ENCODE data around the gene ALG14.

ALG14 gene

DNA sequence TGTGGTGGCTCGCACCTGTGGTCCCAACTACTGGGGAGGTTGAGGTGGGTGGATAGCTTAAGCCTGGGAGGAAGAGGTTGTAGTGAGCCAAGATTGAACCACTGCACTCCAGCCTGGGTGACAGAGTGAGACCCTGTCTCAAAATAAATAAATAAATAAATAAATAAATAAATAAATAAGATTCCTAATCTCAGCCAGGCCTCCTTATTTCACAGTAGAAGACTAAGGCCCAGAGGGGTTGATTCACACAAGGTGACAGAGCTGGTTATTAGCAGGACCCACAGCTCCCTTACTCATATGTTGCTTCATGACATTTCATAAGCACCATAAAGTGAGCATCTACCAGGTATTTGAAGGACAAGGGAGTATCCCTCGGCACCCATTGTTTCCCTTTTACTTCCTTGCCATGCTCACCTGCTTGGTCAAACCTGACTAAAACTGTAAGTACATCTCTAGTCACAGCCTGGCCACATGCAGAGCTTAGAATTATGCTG, 32.7 kb downstream of the ALG14 start (continued):
- TF ChIP-seq ZBTB11 (tag by site-specific recombination; conservative IDR thresholded peaks at IDR 0.05; ENCODE audit: low read depth) (peak; percentile 52), SALL2 (tag by site-specific recombination; IDR thresholded peaks at IDR 0.05; ENCODE audit: borderline replicate concordance) (no peak), ZNF311 (tag by site-specific recombination; IDR thresholded peaks at IDR 0.05; ENCODE audit: borderline replicate concordance) (no peak), GLIS2 (tag by site-specific recombination; IDR thresholded peaks at IDR 0.05) (no peak), ZSCAN23 (tag by site-specific recombination; IDR thresholded peaks at IDR 0.05) (no peak), ZNF157 (tag by site-specific recombination; IDR thresholded peaks at IDR 0.05) (no peak), ZNF654 (tag by site-specific recombination; IDR thresholded peaks at IDR 0.05; ENCODE audit: low read depth) (peak; percentile 25; the same call in 1 of the 2 replicates), ZNF426 (tag by site-specific recombination; IDR thresholded peaks at IDR 0.05) (peak; percentile 50), ZNF624 (tag by site-specific recombination; IDR thresholded peaks at IDR 0.05) (no peak), ZBTB10 (tag by site-specific recombination; IDR thresholded peaks at IDR 0.05) (no peak), ZNF394 (tag by site-specific recombination; IDR thresholded peaks at IDR 0.05; ENCODE audit: borderline replicate concordance) (peak; percentile 87; the same call in 1 of the 2 replicates), SETDB1 (IDR thresholded peaks at IDR 0.05; ENCODE audit: insufficient read length, low read length) (no peak), PBX3 (CRISPR knock-in tag; IDR thresholded peaks at IDR 0.05) (no peak), YY1 (tag by site-specific recombination; IDR thresholded peaks at IDR 0.05) (no peak), ZSCAN16 (tag by site-specific recombination; IDR thresholded peaks at IDR 0.05) (no peak), ZNF555 (tag by site-specific recombination; conservative IDR thresholded peaks at IDR 0.05) (peak; percentile 43), ZNF501 (tag by site-specific recombination; IDR thresholded peaks at IDR 0.05) (no peak), HOXA7 (CRISPR knock-in tag; IDR thresholded peaks at IDR 0.05; ENCODE audit: borderline replicate concordance) (no peak)
- TF ChIP-seq, protein P1, sequence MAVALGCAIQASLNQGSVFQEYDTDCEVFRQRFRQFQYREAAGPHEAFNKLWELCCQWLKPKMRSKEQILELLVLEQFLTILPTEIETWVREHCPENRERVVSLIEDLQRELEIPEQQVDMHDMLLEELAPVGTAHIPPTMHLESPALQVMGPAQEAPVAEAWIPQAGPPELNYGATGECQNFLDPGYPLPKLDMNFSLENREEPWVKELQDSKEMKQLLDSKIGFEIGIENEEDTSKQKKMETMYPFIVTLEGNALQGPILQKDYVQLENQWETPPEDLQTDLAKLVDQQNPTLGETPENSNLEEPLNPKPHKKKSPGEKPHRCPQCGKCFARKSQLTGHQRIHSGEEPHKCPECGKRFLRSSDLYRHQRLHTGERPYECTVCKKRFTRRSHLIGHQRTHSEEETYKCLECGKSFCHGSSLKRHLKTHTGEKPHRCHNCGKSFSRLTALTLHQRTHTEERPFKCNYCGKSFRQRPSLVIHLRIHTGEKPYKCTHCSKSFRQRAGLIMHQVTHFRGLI (tag by site-specific recombination; IDR thresholded peaks at IDR 0.05): no peak
- TF ChIP-seq, protein P2, sequence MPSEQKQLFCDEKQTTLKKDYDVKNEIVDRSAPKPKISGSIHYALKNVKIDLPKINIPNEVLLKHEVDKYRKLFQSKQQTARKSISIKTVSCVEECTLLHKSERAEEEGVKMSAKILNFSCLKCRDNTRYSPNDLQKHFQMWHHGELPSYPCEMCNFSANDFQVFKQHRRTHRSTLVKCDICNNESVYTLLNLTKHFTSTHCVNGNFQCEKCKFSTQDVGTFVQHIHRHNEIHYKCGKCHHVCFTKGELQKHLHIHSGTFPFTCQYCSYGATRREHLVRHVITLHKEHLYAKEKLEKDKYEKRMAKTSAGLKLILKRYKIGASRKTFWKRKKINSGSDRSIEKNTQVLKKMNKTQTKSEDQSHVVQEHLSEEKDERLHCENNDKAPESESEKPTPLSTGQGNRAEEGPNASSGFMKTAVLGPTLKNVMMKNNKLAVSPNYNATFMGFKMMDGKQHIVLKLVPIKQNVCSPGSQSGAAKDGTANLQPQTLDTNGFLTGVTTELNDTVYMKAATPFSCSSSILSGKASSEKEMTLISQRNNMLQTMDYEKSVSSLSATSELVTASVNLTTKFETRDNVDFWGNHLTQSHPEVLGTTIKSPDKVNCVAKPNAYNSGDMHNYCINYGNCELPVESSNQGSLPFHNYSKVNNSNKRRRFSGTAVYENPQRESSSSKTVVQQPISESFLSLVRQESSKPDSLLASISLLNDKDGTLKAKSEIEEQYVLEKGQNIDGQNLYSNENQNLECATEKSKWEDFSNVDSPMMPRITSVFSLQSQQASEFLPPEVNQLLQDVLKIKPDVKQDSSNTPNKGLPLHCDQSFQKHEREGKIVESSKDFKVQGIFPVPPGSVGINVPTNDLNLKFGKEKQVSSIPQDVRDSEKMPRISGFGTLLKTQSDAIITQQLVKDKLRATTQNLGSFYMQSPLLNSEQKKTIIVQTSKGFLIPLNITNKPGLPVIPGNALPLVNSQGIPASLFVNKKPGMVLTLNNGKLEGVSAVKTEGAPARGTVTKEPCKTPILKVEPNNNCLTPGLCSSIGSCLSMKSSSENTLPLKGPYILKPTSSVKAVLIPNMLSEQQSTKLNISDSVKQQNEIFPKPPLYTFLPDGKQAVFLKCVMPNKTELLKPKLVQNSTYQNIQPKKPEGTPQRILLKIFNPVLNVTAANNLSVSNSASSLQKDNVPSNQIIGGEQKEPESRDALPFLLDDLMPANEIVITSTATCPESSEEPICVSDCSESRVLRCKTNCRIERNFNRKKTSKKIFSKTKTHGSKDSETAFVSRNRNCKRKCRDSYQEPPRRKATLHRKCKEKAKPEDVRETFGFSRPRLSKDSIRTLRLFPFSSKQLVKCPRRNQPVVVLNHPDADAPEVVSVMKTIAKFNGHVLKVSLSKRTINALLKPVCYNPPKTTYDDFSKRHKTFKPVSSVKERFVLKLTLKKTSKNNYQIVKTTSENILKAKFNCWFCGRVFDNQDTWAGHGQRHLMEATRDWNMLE (tag by site-specific recombination; conservative IDR thresholded peaks at IDR 0.05; ENCODE audit: low read depth): peak; percentile 71; the same call in 1 of the 2 replicates
- TF ChIP-seq, protein P3, sequence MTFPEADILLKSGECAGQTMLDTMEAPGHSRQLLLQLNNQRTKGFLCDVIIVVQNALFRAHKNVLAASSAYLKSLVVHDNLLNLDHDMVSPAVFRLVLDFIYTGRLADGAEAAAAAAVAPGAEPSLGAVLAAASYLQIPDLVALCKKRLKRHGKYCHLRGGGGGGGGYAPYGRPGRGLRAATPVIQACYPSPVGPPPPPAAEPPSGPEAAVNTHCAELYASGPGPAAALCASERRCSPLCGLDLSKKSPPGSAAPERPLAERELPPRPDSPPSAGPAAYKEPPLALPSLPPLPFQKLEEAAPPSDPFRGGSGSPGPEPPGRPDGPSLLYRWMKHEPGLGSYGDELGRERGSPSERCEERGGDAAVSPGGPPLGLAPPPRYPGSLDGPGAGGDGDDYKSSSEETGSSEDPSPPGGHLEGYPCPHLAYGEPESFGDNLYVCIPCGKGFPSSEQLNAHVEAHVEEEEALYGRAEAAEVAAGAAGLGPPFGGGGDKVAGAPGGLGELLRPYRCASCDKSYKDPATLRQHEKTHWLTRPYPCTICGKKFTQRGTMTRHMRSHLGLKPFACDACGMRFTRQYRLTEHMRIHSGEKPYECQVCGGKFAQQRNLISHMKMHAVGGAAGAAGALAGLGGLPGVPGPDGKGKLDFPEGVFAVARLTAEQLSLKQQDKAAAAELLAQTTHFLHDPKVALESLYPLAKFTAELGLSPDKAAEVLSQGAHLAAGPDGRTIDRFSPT (tag by site-specific recombination; IDR thresholded peaks at IDR 0.05): no peak
- TF ChIP-seq, protein P4, sequence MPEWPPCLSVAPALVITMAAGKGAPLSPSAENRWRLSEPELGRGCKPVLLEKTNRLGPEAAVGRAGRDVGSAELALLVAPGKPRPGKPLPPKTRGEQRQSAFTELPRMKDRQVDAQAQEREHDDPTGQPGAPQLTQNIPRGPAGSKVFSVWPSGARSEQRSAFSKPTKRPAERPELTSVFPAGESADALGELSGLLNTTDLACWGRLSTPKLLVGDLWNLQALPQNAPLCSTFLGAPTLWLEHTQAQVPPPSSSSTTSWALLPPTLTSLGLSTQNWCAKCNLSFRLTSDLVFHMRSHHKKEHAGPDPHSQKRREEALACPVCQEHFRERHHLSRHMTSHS (tag by site-specific recombination; IDR thresholded peaks at IDR 0.05): no peak

Data from HEK293 (cell line).